ENCODE measurements around the gene MSH2.

The MSH2 gene

GRCh38 chr2:47508641-47509040 is 105.7 kb downstream of the MSH2 start:
- no peak for DNase-seq (ENCODE audit: low read depth in 3 of 3)

GRCh38 chr2:47509250-47509649 is 106.3 kb downstream of the MSH2 start:
- no peak for DNase-seq (ENCODE audit: low read depth in 3 of 3)

DNA sequence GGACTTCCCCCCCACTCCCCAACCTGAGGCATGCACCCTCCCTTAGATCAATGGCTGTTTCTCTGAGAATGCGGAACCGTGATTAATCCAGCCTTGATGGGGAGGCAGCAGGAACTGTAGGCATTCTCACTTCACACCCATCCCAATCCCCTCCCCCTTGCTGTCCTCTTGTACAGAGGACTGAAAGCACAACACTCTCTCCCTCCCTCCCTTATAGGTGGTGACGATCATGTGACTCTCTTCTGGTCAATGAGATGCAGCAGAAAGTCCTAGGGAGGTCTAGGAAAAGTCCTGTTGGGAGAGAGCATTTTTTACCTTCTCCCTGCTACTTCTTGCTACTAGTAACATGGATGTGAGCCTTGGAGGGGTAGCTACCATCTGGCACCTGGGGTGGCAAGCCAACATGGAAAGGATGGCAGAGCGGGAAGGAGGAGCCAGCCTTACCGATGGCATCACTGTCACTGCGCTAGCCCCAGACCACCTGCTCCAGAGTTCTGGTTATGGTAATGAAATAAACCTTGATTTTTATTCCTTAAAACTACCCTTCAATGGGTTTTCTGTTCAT is 106.9 kb downstream of the MSH2 start:
- DNase-seq (ENCODE audit: low read depth in 3 of 3): no peak

- no peak for DNase-seq (ENCODE audit: low read depth in 3 of 3)
Observed at GRCh38 chr2:47510745-47511144, 107.8 kb downstream of the MSH2 start.

DNA sequence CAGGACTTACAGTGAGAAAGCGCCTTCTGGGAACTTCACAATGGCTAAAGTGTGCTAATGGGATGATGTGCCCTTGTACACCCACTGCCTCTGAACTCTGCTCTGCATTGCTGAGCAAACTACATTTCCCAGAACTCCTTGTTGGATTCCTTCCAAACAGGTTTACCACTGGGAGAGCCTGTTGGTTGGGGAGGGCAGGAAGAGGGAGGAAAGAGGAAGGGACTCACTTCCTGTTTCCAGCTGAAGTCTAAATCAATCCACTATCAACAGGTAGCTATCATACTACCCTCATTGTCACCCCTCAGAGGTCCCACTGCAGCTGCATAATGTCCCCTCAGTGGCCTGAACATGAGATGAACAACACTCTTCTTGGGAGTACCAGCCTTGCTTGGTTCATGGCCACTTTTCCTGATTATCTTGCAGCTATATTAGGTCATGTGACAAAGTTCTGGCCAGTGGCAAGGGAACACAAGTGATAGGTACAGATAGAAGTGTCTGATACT is 109.7 kb downstream of the MSH2 start:
- DNase-seq (ENCODE audit: low read depth in 3 of 3): no peak

GRCh38 chr2:47513981-47514520 is 111.1 kb downstream of the MSH2 start:
- no peak for DNase-seq (ENCODE audit: low read depth in 3 of 3)

DNA sequence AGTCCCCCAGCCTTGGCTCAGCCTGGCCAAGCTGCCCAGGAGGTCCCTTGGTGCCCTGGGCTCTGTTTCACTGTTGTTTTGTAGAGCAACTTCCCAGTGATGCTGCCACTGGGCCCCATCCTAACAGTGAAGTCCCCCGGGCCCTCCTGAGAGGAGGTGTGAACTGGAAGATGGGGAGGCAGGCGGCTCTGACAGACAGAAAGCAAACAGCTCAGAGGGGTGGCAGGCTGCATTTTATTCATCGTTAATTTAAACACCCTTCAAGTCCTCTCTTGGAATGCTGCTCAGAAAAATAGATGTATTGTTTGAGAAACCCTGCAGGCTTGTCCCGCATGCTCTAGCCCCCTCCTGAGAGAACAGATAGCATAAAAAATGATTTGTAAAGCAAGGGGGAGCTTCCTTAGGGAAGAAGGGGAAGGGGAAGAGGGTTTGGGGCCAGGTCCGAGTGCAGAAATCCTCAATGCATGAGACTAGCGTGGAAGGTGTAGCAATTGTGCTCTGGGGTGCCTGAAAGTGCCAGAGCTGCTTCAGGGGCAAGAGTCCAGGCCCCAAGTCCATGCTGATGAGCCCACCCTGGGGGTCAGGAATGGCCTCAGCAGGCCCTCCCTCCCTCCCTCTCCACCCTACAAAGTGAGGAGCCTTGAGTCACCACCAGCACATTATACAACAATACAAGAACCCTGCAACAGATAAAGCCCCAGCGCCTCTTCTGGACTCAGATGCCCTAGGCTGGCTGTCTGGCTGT is 113.6 kb downstream of the MSH2 start:
- no peak for DNase-seq (ENCODE audit: low read depth in 3 of 3)

- no peak for DNase-seq (ENCODE audit: low read depth in 3 of 3)
Observed at GRCh38 chr2:47518497-47519146, 115.7 kb downstream of the MSH2 start.

DNA sequence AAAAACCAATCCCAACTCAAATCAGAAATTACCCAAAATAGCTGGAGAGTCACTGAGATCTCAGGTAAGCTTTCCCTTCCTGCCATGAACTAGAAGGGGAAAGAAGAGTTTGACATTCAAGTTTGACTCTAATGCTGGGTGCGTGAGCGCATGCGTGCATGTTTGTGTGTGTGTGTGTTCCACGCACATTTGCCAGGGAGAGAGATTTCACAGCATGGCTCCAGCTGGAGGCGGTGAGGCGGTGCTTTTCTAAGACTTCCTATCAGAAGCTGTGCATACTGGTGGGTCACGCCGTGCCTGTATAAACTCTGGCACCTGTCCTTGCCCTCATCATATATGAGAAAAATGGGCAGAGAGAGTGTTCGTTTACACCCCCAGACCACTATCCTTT is 116.2 kb downstream of the MSH2 start:
- no peak for DNase-seq (ENCODE audit: low read depth in 3 of 3)

GRCh38 chr2:47519604-47520301 is 116.8 kb downstream of the MSH2 start:
- DNase-seq (ENCODE audit: low read depth in 3 of 3): no peak

- no peak for DNase-seq (ENCODE audit: low read depth in 3 of 3)
Observed at GRCh38 chr2:47520302-47520630, 117.3 kb downstream of the MSH2 start.

DNA sequence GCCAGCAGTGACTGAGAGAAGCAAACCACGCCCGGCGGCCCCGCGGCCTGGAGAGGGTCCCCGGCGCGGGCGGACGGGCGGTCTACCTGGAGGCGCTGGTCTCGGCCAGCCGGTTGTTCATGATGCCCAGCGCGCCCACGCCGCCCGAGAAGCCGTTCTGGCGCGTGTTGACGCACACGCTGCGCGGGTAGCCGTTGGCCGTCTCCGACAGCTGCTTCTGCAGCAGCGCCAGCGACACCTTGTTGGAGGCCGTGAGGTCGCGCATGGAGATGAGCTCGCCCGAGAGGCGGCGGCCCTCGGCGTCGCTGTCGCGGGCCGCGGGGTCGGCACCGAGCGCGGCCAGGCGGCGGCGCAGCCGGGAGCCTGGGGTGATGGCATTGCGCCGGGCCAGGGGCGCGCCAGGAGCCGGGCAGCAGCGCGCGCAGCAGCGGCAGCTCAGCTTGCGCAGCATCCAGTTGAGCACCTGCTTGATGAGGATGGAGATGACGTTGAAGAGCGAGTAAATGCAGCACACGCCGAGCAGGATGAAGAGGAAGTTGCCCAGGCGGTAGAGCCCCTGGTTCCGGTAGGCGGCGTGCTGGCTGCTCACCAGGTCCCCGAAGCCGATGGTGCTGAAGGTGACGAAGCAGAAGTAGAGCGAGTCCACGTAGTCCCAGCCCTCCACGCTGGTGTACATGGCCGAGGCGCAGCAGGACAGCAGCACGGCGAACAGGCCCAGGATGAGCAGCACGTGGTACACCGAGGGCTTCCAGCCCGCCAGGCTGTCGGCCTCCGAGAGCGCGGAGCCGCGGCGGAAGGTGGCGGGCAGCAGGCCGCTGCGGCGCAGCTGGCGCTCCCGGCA is 118.1 kb downstream of the MSH2 start:
- peak; percentile 52 to 61 (median 52) for DNase-seq (ENCODE audit: low read depth in 3 of 3)

DNA sequence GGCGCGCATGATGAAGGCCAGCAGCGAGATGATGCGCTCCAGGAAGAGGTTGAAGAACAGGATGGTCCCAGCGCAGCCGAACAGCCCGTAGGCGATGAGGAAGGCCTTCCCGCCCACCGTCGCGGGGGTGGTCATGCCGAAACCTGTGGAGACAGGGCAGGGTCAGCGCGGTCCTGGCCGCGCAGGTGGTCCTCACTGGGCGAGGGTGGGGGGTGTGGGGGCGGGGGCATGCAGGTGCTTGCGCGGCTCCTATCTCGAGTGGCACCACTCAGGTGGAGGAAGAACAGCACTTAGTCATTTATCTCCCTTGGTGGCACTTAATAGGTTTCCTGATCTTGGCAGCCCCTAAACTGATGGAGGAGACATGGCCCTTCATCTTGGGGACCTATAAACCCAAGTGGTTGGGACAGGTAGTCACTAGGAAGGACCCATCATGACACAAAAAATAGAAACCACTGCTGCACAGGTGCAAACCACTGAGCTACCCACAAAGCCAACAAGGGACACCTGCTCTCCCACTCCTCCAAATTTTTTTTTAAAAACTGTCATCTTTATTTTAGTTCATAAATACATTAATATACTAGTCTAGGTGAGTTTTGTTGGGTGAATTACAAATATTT is 118.8 kb downstream of the MSH2 start:
- no peak for DNase-seq (ENCODE audit: low read depth in 3 of 3)

GRCh38 chr2:47525167-47525566 is 122.2 kb downstream of the MSH2 start:
- no peak for DNase-seq (ENCODE audit: low read depth in 3 of 3)

- DNase-seq (ENCODE audit: low read depth in 3 of 3): no peak
Observed at GRCh38 chr2:47528455-47528854, 125.5 kb downstream of the MSH2 start.

DNA sequence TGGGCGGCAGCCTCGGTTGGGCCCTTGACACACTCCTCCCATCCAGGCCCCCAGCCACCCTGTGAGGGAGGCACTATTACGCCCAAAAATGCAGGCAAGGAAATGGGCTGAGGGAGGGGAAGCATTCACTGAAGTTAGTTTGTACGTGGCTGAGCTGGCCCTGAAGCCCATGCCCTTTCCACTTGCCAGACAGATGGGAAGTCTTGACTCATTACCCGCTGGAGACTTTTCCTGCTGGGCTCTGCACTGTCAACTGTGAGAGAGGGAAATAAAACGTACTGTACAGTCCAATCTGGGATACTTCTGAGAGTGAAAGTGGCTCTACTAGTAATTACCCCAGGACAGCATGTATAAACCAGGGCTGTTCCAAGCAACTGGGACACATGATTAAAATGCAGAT is 125.9 kb downstream of the MSH2 start:
- no peak for DNase-seq (ENCODE audit: low read depth in 3 of 3)

DNA sequence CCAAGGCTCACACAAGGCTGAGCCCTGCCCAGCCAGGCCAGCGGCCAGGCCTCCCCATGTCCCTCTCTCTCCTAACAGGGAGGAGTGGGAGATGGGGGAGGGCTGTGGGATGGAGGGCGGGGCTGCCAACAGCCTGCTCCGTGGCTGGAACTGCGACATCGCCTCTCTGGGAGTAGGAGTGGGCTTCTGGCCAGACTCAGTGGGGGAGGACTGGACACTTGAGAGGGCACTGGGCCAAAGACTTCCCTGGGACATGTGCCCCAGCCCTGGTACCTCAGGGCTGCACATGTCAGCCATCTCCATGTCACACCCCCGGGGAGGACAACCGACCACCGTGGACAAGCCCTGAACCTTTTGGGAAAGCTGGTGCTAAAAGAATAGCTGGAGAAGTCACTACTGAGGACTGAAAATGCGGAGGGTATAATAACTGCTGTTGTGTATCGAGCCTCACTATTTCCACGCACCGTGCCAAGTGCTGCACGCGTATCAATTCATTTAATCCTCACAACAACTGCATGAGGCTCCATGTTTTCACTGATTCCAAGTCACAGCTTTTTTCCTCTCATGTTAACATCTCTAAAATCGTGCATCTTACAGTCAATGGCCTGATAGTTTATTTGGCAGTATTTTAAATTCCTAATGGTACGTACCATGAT is 127.3 kb downstream of the MSH2 start:
- DNase-seq (ENCODE audit: low read depth in 3 of 3): no peak

DNA sequence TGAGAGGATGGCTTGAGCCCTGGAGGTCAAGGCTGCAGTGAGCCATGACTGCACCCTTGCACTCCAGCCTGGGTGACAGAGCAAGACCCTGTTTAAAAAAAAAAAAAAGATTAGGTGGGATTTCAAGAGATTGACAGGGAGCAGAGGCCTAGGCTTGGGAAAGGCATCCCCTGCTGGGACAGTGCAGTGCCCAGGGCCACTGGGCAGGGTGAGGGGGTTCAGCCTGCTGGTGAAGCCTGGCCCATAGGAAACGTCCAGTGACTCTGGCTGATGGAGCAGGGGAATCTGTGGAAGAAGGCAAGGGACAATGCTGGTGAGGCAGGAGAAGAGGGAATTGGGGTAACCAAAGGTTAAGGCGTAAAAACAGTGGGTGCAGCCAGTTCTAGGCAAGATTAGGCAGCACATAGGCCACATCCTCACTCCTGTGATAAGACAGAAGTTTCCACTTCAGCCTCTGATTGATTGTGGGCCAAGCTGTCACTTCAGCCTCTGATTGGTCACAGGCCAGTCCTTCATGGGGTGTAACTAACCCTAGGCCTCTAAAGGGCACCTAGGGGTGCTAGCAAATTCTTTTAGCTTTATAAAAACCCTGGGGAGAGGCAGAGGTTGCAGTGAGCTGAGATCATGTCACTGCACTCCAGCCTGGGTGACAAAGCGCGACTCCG is 128.6 kb downstream of the MSH2 start:
- DNase-seq (ENCODE audit: low read depth in 3 of 3): no peak
